Common myeloid progenitor, CD34-positive (primary cell): ENCODE data around the gene GALNT2.

Experiments used
- CTCF ChIA-PET: fragments of 350-600 bp; sonication (Branson Sonifier 250); formaldehyde crosslinking; loops from one replicate; lab custom pipeline; 2021; ENCODE audit warnings: antibody characterized with exemption; lab: Charles Lee
- POLR2A ChIA-PET: fragments of 350-600 bp; sonication (Branson Sonifier 250); formaldehyde crosslinking; loops from one replicate; lab custom pipeline; 2021; ENCODE audit warnings: antibody characterized with exemption; lab: Charles Lee
- DNase-seq, 3 donors: peaks; one replicate each; pipeline versions ENCODE4 v3.0.0 to v3.0.0-alpha.2; 2013
- H3K27ac ChIP-seq, 2 experiments: 1 replicate in 1 of 2; 2 replicates in 1 of 2; pipeline ENCODE4 v1.7.0; 2013; ENCODE audit warnings: inconsistent platforms in 2 of 2, low read length in 2 of 2, mild to moderate bottlenecking in 2 of 2, low read depth in 1 of 2, moderate library complexity in 1 of 2; ENCODE audit not compliant: severe bottlenecking in 2 of 2, insufficient read depth in 1 of 2, poor library complexity in 1 of 2
- H3K27me3 ChIP-seq, 5 experiments: replicated peaks in 2 of 5; 1 replicate in 3 of 5; 2 replicates in 2 of 5; pipeline versions ENCODE4 v1.6.1 to v1.7.0; 2013; ENCODE audit warnings: low read length in 4 of 5, mild to moderate bottlenecking in 2 of 5, moderate library complexity in 2 of 5, inconsistent platforms in 1 of 5; ENCODE audit not compliant: insufficient read depth in 5 of 5, control insufficient read depth in 4 of 5
- H3K36me3 ChIP-seq, 4 experiments: 1 replicate in 2 of 4; 2 replicates in 2 of 4; pipeline versions ENCODE4 v1.6.1 to v1.7.0; 2013; ENCODE audit warnings: low read length in 3 of 4, control low read depth in 1 of 4, mild to moderate bottlenecking in 1 of 4; ENCODE audit not compliant: control insufficient read depth in 4 of 4, insufficient read depth in 4 of 4
- H3K4me1 ChIP-seq, 4 experiments: 1 replicate in 3 of 4; 2 replicates in 1 of 4; pipeline versions ENCODE4 v1.6.1 to v1.7.1; 2013; ENCODE audit warnings: low read length in 3 of 4, mild to moderate bottlenecking in 3 of 4, control low read depth in 1 of 4, inconsistent platforms in 1 of 4, moderate library complexity in 1 of 4; ENCODE audit not compliant: control insufficient read depth in 4 of 4, insufficient read depth in 4 of 4; ENCODE audit errors: control extremely low read depth in 1 of 4
- H3K4me3 ChIP-seq, 7 experiments: 1 replicate in 4 of 7; 2 replicates in 3 of 7; pipeline versions ENCODE4 v1.5.1 to v1.7.0; 2013; ENCODE audit warnings: mild to moderate bottlenecking in 7 of 7, low read length in 6 of 7, moderate library complexity in 6 of 7, inconsistent platforms in 2 of 7, low read depth in 2 of 7, control low read depth in 1 of 7; ENCODE audit not compliant: insufficient read depth in 4 of 7, control insufficient read depth in 1 of 7; ENCODE audit errors: extremely low read depth in 1 of 7
- H3K9me3 ChIP-seq, 5 experiments: 1 replicate in 4 of 5; 2 replicates in 1 of 5; pipeline versions ENCODE4 v1.6.1 to v1.7.1; 2013; ENCODE audit warnings: low read length in 4 of 5, mild to moderate bottlenecking in 2 of 5, inconsistent platforms in 1 of 5, low read depth in 1 of 5, moderate library complexity in 1 of 5; ENCODE audit not compliant: control insufficient read depth in 4 of 5, insufficient read depth in 2 of 5; ENCODE audit errors: control extremely low read depth in 1 of 5
- WGBS: methylation state at CpG from one replicate; pipeline ENCODE4 v1.1.5; 2013; ENCODE audit not compliant: insufficient coverage; 5-methylcytosine and 5-hydroxymethylcytosine counted together

GALNT2 gene

GRCh38 chr1:230081751-230082150 is 14.7 kb downstream of the GALNT2 start:
- 98% methylated on average over 7 of the region's 8 CpGs for WGBS

GRCh38 chr1:230082211-230082610 is 15.2 kb downstream of the GALNT2 start:
- no peak overlapping the region for H3K27ac ChIP-seq
- 76% methylated on average over 3 of the region's 4 CpGs for WGBS
- CTCF ChIA-PET = no interaction called here

More at GRCh38 chr1:230081751-230082150, 14.7 kb downstream of the GALNT2 start:
- Histone ChIP-seq H3K36me3 (peaks cover 2 to 19% (median 3%) of the 10 kb centered on the region in 4 experiments), H3K27me3 (no peaks in the 10 kb centered on the region), H3K9me3 (peaks cover 0 to 3% (median 2%) of the 10 kb centered on the region in 5 experiments), H3K4me3 (no peak overlapping the region), H3K27ac (no peak overlapping the region), H3K4me1 (peaks cover 0 to 23% (median 14%) of the 10 kb centered on the region in 4 experiments)
- ChIA-PET POLR2A (interaction anchor here (0.6 to 0.7 kb wide), 2 partner anchors 210 to 748 kb away, joined by 3 to 4 read pairs; no protein-coding TSS in a partner anchor), CTCF (no interaction called here)
- no peak for DNase-seq

GRCh38 chr1:230083053-230083452 is 16.0 kb downstream of the GALNT2 start:
- Histone ChIP-seq H3K4me1 (peaks cover 0 to 30% (median 15%) of the 10 kb centered on the region in 4 experiments), H3K4me3 (no peak overlapping the region), H3K36me3 (peaks cover 2 to 9% (median 3%) of the 10 kb centered on the region in 4 experiments), H3K27me3 (no peaks in the 10 kb centered on the region), H3K27ac (no peak overlapping the region), H3K9me3 (peaks cover 0 to 3% (median 2%) of the 10 kb centered on the region in 5 experiments)
- ChIA-PET POLR2A (interaction anchor here (0.8 kb wide), 1 partner anchor 909 kb away, joined by 11 read pairs; no protein-coding TSS in a partner anchor), CTCF (interaction anchor here (1.0 to 2.4 kb wide), 2 partner anchors 13 to 19 kb away, joined by 3 to 7 read pairs; no protein-coding TSS in a partner anchor)
- no peak for DNase-seq
- 99% methylated on average over 9 of the region's 9 CpGs for WGBS

More at GRCh38 chr1:230082211-230082610, 15.2 kb downstream of the GALNT2 start:
- peaks cover 0 to 26% (median 15%) of the 10 kb centered on the region in 4 experiments for H3K4me1 ChIP-seq
- no peak overlapping the region for H3K4me3 ChIP-seq
- DNase-seq = no peak
- POLR2A ChIA-PET = interaction anchor here (0.7 kb wide), 1 partner anchor 209 kb away, joined by 3 read pairs; no protein-coding TSS in a partner anchor
- H3K9me3 ChIP-seq = peaks cover 0 to 3% (median 2%) of the 10 kb centered on the region in 5 experiments
- peaks cover 2 to 14% (median 3%) of the 10 kb centered on the region in 4 experiments for H3K36me3 ChIP-seq
- no peaks in the 10 kb centered on the region for H3K27me3 ChIP-seq

GRCh38 chr1:230083746-230084407 is 16.8 kb downstream of the GALNT2 start:
- POLR2A ChIA-PET = interaction anchor here (0.8 kb wide), 1 partner anchor 910 kb away, joined by 11 read pairs; no protein-coding TSS in a partner anchor
- CTCF ChIA-PET = interaction anchor here (0.8 to 2.4 kb wide), 3 partner anchors 14 to 61 kb away, joined by 3 to 7 read pairs (median 3); no protein-coding TSS in a partner anchor
- DNase-seq = no peak
- no peak overlapping the region for H3K4me3 ChIP-seq
- no peaks in the 10 kb centered on the region for H3K27me3 ChIP-seq
- H3K9me3 ChIP-seq = peaks cover 0 to 3% (median 2%) of the 10 kb centered on the region in 5 experiments
- H3K27ac ChIP-seq = no peak overlapping the region
- WGBS = 96% methylated on average over 10 of the region's 10 CpGs
- peaks cover 0 to 30% (median 15%) of the 10 kb centered on the region in 4 experiments for H3K4me1 ChIP-seq
- peaks cover 2 to 8% (median 3%) of the 10 kb centered on the region in 4 experiments for H3K36me3 ChIP-seq

GRCh38 chr1:230084408-230085177 is 17.6 kb downstream of the GALNT2 start:
- no peaks in the 10 kb centered on the region for H3K27me3 ChIP-seq
- whole genome bisulfite sequencing = 65% methylated on average over 6 of the region's 9 CpGs
- H3K4me3 ChIP-seq = no peak overlapping the region
- H3K9me3 ChIP-seq = peaks cover 0 to 3% (median 2%) of the 10 kb centered on the region in 5 experiments
- peaks cover 0 to 30% (median 16%) of the 10 kb centered on the region in 4 experiments for H3K4me1 ChIP-seq
- no peak overlapping the region for H3K27ac ChIP-seq
- POLR2A ChIA-PET = no interaction called here
- H3K36me3 ChIP-seq = peaks cover 0 to 8% (median 4%) of the 10 kb centered on the region in 4 experiments
- DNase-seq = peak; percentile 31 to 78 (median 71)
- CTCF ChIA-PET = interaction anchor here (0.5 to 2.4 kb wide), 3 partner anchors 15 to 235 kb away, joined by 3 to 7 read pairs (median 3); no protein-coding TSS in a partner anchor

GRCh38 chr1:230085178-230085515 is 18.1 kb downstream of the GALNT2 start:
- peaks cover 0 to 12% (median 5%) of the 10 kb centered on the region in 4 experiments for H3K36me3 ChIP-seq
- 89% methylated on average over 4 of the region's 5 CpGs for WGBS
- H3K27ac ChIP-seq = no peak overlapping the region
- H3K4me3 ChIP-seq = no peak overlapping the region
- no peak for DNase-seq
- ChIA-PET POLR2A (no interaction called here), CTCF (interaction anchor here (2.4 kb wide), 1 partner anchor 15 kb away, joined by 7 read pairs; no protein-coding TSS in a partner anchor)
- no peaks in the 10 kb centered on the region for H3K27me3 ChIP-seq
- peaks cover 0 to 30% (median 17%) of the 10 kb centered on the region in 4 experiments for H3K4me1 ChIP-seq
- peaks cover 0 to 3% (median 2%) of the 10 kb centered on the region in 5 experiments for H3K9me3 ChIP-seq
